ENCODE measurements around the gene HADHA.

GRCh38 chr2:26283606-26284005, 39.2 kb upstream of the HADHA start:
- TF ChIP-seq CTCF (optimal IDR thresholded peaks at IDR 0.05 in 1 of 3, IDR thresholded peaks at IDR 0.05 in 1 of 3, conservative IDR thresholded peaks at IDR 0.05 in 1 of 3; ENCODE audit: extremely low read depth in 1 of 3, insufficient read depth in 2 of 3, low read length in 3 of 3) (no peak), EZH2 (IDR thresholded peaks at IDR 0.05; ENCODE audit: low read length) (no peak)

Measured in keratinocyte (primary cell).